OCI-LY1 (cell line): ENCODE results near the gene ETFDH.

ENCODE experiments used
- CTCF ChIP-seq: fragments of 200-600 bp; sonication (generic), shearing (Covaris generic); IDR thresholded peaks from 2 replicates; pipeline ENCODE4 v1.5.1; 2017; ENCODE audit warnings: mild to moderate bottlenecking, antibody characterized with exemption, low read length, moderate library complexity, mixed read lengths
- EZH2 ChIP-seq: fragments of 200-600 bp; sonication (generic), shearing (Covaris generic); IDR thresholded peaks from 2 replicates; pipeline ENCODE4 v1.8.0; 2017; ENCODE audit warnings: borderline replicate concordance, mixed run types, mild to moderate bottlenecking, antibody characterized with exemption, low read length, moderate library complexity, mixed read lengths

GRCh38 chr4:158756588-158756987 is 84.5 kb downstream of the ETFDH start:
- TF ChIP-seq CTCF (no peak), EZH2 (no peak)
